Subcutaneous adipose tissue (tissue), 4 donors: ENCODE data around the gene FOSB. TPM values are rescaled to one million over a fixed set of nuclear protein-coding genes. Genes with fewer than 3 reads are reported as not detected.

Experiments
- total RNA-seq, 4 donors: library from RNA; depleted of rRNA; stranded (reverse); fragments of >200 nt; gene quantifications; one replicate each; pipeline ENCODE4 v1.1.0, GENCODE V29; 2016
- TF ChIP-seq, protein P1 (sequence below): fragments of 450-650 bp; IDR thresholded peaks from one replicate; pipeline ENCODE4 v1.5.1; 2016; ENCODE audit warnings: low read depth, mild to moderate bottlenecking, control low read depth, antibody characterized with exemption, moderate library complexity

Gene FOSB
- total RNA-seq, 4 donors from 2014 or later: 1.8 to 14.5 (median 2.4) TPM

GRCh38 chr19:45508861-45509691 lies 41.3 kb downstream of the FOSB start:
- TF ChIP-seq, protein P1, sequence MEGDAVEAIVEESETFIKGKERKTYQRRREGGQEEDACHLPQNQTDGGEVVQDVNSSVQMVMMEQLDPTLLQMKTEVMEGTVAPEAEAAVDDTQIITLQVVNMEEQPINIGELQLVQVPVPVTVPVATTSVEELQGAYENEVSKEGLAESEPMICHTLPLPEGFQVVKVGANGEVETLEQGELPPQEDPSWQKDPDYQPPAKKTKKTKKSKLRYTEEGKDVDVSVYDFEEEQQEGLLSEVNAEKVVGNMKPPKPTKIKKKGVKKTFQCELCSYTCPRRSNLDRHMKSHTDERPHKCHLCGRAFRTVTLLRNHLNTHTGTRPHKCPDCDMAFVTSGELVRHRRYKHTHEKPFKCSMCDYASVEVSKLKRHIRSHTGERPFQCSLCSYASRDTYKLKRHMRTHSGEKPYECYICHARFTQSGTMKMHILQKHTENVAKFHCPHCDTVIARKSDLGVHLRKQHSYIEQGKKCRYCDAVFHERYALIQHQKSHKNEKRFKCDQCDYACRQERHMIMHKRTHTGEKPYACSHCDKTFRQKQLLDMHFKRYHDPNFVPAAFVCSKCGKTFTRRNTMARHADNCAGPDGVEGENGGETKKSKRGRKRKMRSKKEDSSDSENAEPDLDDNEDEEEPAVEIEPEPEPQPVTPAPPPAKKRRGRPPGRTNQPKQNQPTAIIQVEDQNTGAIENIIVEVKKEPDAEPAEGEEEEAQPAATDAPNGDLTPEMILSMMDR: no peak

GRCh38 chr19:45509692-45510015 lies 41.9 kb downstream of the FOSB start:
- TF ChIP-seq, protein P1: no peak

- TF ChIP-seq, protein P1: no peak
These were observed 43.3 kb downstream of the FOSB start for GRCh38 chr19:45511074-45511473.

- TF ChIP-seq, protein P1: no peak
These were observed 45.2 kb downstream of the FOSB start for GRCh38 chr19:45512881-45513483.

DNA sequence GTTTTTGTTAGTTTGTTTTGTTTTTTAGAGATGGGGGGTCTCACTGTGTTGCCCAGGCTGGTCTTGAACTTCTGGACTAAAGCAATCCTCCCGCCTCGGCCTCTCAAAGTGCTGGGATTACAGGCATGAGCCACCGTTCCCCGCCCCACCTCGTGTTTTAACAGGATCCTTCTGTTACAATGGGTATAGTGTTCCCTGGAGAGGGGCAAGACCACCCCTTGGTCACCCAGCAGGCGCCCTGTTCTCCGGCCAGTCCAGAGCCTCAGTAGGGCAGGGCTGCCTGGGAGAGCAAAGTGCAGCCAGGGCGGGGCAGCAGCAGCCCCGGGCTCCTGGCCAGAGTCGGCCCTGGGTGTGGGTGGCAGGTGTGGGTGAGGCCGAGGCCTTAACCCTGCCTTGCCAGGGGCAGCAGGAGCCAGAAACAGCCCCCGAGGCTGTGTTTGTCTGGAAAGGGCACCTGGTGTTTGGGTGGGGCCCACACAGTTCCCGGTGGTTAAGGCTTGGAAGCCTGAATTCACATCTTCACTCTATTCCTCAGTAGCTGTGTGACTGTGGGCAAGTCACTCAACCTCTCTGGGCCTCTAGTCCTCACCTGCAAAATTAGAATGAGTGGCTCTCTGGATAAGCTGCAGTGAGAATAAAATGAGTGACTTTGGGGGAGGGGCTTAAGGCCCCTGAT lies 46.7 kb downstream of the FOSB start:
- TF ChIP-seq, protein P1: no peak

- TF ChIP-seq, protein P1: no peak
These were observed 47.4 kb downstream of the FOSB start for GRCh38 chr19:45515081-45515624.
